ENCODE results near the gene SLC9A9.

GRCh38 chr3:143276592-143276991, 571.7 kb downstream of the SLC9A9 start:
- no peak for TF ChIP-seq CTCF (IDR thresholded peaks at IDR 0.05)
- no peak for TF ChIP-seq ELF1 (IDR thresholded peaks at IDR 0.05)
- TF ChIP-seq SMC3 (IDR thresholded peaks at IDR 0.05; ENCODE audit: low read depth, low read length), result no peak
- no peak for TF ChIP-seq EZH2phosphoT487 (IDR thresholded peaks at IDR 0.05; ENCODE audit: borderline replicate concordance, low read depth)
- TF ChIP-seq JUND (IDR thresholded peaks at IDR 0.05), result no peak
- TF ChIP-seq, protein P1, sequence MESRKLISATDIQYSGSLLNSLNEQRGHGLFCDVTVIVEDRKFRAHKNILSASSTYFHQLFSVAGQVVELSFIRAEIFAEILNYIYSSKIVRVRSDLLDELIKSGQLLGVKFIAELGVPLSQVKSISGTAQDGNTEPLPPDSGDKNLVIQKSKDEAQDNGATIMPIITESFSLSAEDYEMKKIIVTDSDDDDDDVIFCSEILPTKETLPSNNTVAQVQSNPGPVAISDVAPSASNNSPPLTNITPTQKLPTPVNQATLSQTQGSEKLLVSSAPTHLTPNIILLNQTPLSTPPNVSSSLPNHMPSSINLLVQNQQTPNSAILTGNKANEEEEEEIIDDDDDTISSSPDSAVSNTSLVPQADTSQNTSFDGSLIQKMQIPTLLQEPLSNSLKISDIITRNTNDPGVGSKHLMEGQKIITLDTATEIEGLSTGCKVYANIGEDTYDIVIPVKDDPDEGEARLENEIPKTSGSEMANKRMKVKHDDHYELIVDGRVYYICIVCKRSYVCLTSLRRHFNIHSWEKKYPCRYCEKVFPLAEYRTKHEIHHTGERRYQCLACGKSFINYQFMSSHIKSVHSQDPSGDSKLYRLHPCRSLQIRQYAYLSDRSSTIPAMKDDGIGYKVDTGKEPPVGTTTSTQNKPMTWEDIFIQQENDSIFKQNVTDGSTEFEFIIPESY (IDR thresholded peaks at IDR 0.05; ENCODE audit: borderline replicate concordance, low read depth), result no peak
- TF ChIP-seq, protein P2, sequence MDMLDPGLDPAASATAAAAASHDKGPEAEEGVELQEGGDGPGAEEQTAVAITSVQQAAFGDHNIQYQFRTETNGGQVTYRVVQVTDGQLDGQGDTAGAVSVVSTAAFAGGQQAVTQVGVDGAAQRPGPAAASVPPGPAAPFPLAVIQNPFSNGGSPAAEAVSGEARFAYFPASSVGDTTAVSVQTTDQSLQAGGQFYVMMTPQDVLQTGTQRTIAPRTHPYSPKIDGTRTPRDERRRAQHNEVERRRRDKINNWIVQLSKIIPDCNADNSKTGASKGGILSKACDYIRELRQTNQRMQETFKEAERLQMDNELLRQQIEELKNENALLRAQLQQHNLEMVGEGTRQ (IDR thresholded peaks at IDR 0.05; ENCODE audit: borderline replicate concordance, low read depth, low read length), result no peak
- no peak for TF ChIP-seq RCOR1 (IDR thresholded peaks at IDR 0.05; ENCODE audit: low read length)

All from SK-N-SH (cell line).